Fibroblast of mammary gland (primary cell): Measurements from ENCODE around the gene SLC25A48.

ENCODE experiments used
- DNase-seq: peaks from one replicate; pipeline ENCODE4 v3.0.0-alpha.2; 2010; ENCODE audit warnings: low read depth
- H3K4me3 ChIP-seq: 2 replicates; pipeline ENCODE4 v1.5.1; 2011; ENCODE audit warnings: low read depth, mild to moderate bottlenecking, low read length, moderate library complexity; ENCODE audit not compliant: control insufficient read depth
- TF ChIP-seq, protein P1 (sequence below): conservative IDR thresholded peaks from 2 replicates; pipeline ENCODE4 v1.5.1; 2011; ENCODE audit warnings: low read depth, low read length, inconsistent platforms; ENCODE audit not compliant: control insufficient read depth, insufficient read depth

The SLC25A48 gene

DNA sequence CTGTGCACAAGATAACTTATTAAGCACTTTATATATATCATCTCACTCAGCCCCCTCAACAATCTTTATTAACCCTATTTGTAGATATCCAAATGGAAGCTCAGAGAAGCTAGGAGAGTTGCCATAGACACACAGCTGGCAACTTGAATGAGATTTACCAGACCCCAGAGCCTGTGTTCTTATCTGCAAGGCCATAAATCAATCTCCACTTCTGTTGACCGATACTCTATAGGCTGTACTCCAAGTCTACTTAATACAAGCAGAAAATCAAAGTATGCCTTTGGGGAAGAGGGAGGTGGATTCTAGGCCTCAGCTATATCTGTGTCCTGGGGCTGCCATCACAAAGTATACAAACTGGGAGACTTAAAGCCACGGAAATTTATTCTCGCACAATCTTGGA, 67.2 kb downstream of the SLC25A48 start:
- no peak for DNase-seq
- H3K4me3 ChIP-seq: no peak overlapping the region
- TF ChIP-seq, protein P1, sequence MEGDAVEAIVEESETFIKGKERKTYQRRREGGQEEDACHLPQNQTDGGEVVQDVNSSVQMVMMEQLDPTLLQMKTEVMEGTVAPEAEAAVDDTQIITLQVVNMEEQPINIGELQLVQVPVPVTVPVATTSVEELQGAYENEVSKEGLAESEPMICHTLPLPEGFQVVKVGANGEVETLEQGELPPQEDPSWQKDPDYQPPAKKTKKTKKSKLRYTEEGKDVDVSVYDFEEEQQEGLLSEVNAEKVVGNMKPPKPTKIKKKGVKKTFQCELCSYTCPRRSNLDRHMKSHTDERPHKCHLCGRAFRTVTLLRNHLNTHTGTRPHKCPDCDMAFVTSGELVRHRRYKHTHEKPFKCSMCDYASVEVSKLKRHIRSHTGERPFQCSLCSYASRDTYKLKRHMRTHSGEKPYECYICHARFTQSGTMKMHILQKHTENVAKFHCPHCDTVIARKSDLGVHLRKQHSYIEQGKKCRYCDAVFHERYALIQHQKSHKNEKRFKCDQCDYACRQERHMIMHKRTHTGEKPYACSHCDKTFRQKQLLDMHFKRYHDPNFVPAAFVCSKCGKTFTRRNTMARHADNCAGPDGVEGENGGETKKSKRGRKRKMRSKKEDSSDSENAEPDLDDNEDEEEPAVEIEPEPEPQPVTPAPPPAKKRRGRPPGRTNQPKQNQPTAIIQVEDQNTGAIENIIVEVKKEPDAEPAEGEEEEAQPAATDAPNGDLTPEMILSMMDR: no peak

DNA sequence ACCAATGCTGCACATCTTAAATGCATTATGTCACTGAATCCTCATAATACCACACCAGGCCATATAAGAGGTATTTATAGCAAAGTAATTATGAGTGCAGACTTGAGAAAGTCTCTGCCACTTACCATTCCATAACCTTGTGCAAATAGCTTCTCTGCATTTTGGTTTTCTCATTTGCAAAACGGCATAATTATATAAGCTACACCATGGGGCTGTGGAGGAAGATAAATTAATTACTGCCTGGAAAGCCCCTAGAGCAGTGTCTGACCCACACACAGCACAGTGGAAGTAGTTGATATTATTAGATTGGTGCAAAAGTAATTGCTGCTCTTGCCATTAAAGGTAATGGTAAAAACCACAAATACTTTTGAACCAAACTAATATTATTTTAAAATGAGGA, 70.7 kb downstream of the SLC25A48 start:
- TF ChIP-seq, protein P1: no peak
- no peak for DNase-seq
- no peak overlapping the region for H3K4me3 ChIP-seq

DNA sequence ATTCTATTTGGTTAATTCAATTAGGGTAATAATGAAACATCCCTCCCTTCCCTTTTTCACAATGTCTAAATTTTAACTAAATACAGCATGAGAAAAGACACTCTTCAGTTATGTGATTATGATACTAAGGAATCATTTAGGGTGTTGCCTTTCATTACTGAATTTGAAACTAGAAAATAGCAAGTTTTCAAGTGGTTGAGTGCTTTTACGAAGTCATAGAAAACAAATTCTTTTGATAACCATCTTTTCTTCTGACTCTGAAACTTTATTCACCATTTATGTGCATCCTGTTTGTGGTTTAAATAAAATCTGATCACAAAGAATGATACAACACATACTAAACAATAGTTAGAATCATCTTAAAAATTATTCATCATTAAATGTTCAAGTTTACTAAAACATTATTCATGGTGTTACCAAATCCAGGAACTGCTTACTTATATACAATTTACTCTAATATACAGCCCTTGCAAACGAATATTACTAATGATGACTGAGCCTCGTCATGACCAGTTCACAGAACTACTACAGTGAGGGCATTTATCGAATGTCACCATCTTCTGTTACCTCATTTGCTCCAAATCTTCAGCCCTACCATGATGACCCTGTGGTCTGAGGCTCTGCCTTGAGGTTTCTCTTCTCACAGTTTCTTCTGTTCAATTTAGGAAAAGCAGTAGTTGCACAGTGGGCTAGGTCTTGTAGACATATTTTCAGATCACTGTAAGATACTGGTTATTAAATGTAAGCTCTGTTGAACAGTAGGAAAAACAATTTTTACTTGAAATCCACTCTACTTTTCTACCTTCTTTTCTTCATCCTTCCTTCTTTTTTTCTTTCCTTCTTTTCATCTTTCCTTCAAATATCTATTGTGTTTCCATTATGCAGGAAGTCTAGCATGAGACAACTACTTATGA, 79.5 kb downstream of the SLC25A48 start:
- no peak for DNase-seq
- TF ChIP-seq, protein P1: no peak
- H3K4me3 ChIP-seq: no peak overlapping the region

DNA sequence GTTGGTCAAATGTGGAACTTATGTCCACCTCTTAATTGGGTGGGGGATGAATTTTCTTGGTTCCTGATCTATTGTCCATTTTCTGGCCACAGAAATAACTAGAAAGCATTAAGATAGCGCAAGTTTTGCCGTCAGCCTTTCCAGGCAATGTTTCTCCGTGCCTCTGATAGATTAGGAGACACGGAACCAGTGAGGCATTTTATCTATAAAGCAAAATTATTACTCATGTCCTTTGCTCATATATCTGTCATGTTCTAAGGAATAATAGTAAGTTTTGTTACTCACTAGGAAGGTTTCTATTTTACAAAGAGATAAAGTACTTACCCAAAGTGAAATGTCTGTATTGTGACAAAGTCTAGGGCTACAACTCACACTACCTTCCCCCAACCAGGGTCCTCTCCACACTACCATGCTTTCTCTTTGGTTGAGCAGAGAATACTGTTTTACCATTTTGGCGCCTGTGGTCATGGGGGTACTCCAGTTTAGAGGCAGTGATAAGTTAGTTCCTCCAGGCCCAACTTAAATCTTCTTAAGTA, 81.1 kb downstream of the SLC25A48 start:
- H3K4me3 ChIP-seq: no peak overlapping the region
- TF ChIP-seq, protein P1: no peak
- DNase-seq: no peak

DNA sequence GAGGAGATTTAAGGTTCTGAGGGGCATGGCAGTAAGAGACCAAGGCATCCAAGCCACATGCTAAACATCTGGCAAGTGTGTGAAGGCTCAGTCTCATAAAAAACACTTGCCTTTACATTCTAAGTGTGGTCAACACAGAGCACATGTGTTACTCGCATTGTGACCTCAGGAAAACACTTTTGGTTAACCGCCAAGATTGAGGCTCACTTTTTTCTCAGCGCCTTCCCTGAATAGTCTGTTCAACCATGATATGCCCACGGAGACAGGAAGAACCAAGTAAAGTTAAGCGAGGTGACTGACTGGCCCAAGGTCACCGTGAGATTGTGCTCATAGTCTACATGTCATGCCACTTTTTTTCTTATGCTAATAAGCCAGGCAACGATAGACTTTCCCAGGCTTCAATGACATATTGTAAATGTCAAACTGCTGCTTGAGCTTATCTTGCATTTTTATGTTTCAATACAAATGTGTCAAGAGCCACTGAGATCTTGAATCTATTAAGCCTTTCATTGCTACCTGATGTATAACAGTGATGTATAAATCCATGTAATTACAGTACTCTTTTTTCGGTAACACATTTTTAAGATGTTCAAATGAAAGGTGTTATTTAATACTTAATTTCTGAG, 82.3 kb downstream of the SLC25A48 start:
- TF ChIP-seq, protein P1: no peak
- H3K4me3 ChIP-seq: no peak overlapping the region
- no peak for DNase-seq

DNA sequence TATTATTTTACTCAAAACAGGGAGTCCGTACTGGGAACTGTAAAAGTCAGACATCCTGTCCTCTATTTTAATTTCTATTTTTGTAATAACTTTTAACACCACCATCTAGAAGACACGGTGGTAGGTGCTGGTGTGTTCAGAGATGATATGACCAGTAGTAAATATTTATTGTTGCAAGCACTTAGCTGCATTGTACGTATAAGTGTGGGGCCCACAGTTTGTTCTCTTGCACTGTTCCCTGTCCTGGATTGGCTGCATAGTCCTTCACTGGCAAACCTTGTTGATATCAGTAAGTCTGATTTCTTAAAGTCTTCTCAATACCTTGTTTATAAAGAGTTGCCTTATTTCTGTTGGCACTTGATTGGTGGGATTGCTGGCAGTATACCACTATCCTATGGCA, 85.7 kb downstream of the SLC25A48 start:
- TF ChIP-seq, protein P1: no peak
- H3K4me3 ChIP-seq: no peak overlapping the region
- no peak for DNase-seq
